Measurements from ENCODE around the gene IP6K1.
"Not testable (repeated sequence)": the region's sequence is repeated elsewhere in the genome, so short reads cannot be mapped to it uniquely, and the experiment has no call there.

The IP6K1 gene

DNA sequence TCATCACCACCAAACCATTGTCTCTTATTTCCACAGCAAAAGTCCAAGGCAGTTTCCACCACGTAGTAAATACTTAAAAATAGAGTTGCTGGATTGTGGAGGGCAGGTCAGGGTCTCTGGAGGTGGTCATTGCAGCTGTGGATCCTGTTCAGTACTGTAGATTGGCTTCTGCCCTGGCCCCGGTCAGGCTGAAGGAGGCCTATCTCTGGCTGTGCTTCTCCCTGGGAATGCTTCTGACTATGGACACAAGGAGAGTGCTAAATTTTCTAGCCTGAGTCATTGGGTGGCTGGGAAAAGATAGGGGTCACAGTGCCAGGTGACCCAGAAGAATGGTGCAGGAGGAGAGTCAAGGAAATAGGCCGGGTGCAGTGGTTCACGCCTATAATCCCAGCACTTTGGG is 36.3 kb downstream of the IP6K1 start:
- peaks cover 5% of the 10 kb centered on the region for H3K4me1 ChIP-seq (ENCODE audit: control insufficient read depth, insufficient read depth, low read length)
- H3K9me3 ChIP-seq (ENCODE audit: control insufficient read depth, low read length) = no peaks in the 10 kb centered on the region
- no peak overlapping the region for H3K4me3 ChIP-seq (ENCODE audit: low read length)
- H3K36me3 ChIP-seq (ENCODE audit: control insufficient read depth, insufficient read depth, low read length) = peaks cover 5% of the 10 kb centered on the region
- no peak overlapping the region for H3K9ac ChIP-seq (ENCODE audit: low read length)
- no peaks in the 10 kb centered on the region for H3K27me3 ChIP-seq (ENCODE audit: control insufficient read depth, insufficient read depth, low read length)

DNA sequence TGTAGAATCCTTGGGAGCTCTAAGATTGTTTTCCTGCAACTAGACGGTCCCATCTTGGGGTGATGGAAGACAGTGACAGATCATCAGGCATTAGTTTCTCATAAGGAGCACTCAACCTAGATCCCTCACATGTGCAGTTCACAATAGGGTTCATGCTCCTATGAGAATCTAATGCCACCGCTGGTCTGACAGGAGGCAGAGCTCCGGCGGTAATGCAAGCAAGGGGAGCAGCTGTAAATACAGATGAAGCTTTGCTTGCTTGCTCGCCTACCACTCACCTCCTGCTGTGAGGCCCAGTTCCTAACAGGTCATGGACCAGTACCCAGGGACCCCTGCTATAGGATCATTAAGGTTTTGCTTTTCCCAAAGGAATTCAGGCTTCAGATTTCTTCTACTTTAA is 37.5 kb downstream of the IP6K1 start:
- not testable (repeated sequence) for H3K9me3 ChIP-seq (ENCODE audit: control insufficient read depth, low read length); H3K27me3 ChIP-seq (ENCODE audit: control insufficient read depth, insufficient read depth, low read length); H3K4me3 ChIP-seq (ENCODE audit: low read length); H3K4me1 ChIP-seq (ENCODE audit: control insufficient read depth, insufficient read depth, low read length); H3K9ac ChIP-seq (ENCODE audit: low read length); H3K36me3 ChIP-seq (ENCODE audit: control insufficient read depth, insufficient read depth, low read length)

DNA sequence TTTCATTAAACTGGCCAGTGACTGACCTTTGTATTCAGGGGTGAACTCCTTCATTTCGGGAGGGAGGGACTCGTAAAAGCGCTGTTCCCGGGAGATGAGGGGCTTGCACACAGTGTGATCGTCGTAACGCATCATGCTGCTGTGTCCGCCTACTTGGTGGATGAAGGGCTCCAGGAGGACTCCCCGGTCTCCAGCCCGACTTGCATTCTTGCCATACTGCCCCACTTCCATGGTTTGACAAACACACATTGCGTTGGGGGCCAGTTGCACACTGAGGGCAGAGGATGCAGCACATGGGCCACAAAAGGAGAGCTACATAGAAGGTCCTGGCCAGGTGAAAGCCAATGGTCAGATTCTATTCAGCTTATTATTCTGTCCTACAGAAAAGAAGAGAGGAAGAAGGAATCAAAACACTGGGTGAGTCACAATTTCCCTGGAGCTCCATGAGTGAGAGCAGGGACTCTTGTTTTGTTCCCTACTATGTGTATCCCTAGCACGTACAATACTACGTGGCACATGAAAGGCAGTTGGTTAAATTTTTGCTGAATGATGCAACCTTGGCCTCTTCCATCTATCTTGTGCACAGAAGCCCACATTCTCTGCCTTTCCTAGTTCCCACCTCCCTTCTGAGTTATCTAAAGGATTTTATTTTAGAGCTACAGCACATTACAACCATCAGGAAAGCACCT is 38.4 kb downstream of the IP6K1 start:
- H3K27me3 ChIP-seq (ENCODE audit: control insufficient read depth, insufficient read depth, low read length) = no peaks in the 10 kb centered on the region
- no peaks in the 10 kb centered on the region for H3K9me3 ChIP-seq (ENCODE audit: control insufficient read depth, low read length)
- H3K9ac ChIP-seq (ENCODE audit: low read length) = no peak overlapping the region
- no peaks in the 10 kb centered on the region for H3K36me3 ChIP-seq (ENCODE audit: control insufficient read depth, insufficient read depth, low read length)
- no peak overlapping the region for H3K4me3 ChIP-seq (ENCODE audit: low read length)
- H3K4me1 ChIP-seq (ENCODE audit: control insufficient read depth, insufficient read depth, low read length) = peaks cover 5% of the 10 kb centered on the region

DNA sequence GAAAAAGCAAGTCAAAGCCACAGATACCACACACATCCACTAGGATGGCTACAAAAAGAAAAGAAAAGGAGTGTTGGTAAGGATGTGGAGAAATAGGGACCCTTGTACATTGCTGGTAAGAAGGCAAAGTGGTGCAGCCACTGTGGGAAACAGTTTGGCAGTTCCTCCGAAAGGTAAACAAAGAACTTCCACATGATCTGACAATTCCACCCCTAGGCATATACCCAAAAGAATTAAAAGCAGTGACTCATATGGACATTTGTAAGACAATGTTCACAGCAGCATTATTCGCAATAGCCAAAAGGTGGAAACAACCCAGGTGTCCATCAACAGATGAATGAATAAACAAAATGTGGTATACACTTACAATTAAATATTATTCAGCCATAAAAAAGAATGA is 40.4 kb downstream of the IP6K1 start:
- H3K9ac ChIP-seq (ENCODE audit: low read length) = no peak overlapping the region
- H3K4me1 ChIP-seq (ENCODE audit: control insufficient read depth, insufficient read depth, low read length) = peaks cover 4% of the 10 kb centered on the region
- no peaks in the 10 kb centered on the region for H3K9me3 ChIP-seq (ENCODE audit: control insufficient read depth, low read length)
- no peak overlapping the region for H3K4me3 ChIP-seq (ENCODE audit: low read length)
- H3K36me3 ChIP-seq (ENCODE audit: control insufficient read depth, insufficient read depth, low read length) = no peaks in the 10 kb centered on the region
- no peaks in the 10 kb centered on the region for H3K27me3 ChIP-seq (ENCODE audit: control insufficient read depth, insufficient read depth, low read length)

DNA sequence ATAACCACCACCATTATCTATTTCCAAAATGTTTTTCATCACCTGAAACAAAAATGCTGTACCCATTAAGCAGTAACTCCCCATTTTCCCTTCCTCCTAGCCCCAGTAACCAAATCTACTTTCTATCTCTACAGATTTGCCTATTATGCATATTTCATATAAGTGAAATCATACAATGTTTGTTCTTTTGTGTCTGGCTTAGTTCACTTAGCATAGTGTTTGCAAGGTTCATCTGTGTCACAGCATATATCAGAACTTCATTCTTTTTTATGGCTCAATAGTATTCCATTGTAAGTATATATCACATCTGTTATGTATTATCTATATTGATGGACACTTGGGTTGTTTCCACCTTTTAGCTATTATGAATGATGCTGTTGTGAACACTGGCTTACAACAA is 45.9 kb downstream of the IP6K1 start:
- Histone ChIP-seq H3K9ac (ENCODE audit: low read length) (no peak overlapping the region), H3K9me3 (ENCODE audit: control insufficient read depth, low read length) (no peaks in the 10 kb centered on the region), H3K36me3 (ENCODE audit: control insufficient read depth, insufficient read depth, low read length) (peaks cover 8% of the 10 kb centered on the region), H3K4me1 (ENCODE audit: control insufficient read depth, insufficient read depth, low read length) (no peaks in the 10 kb centered on the region), H3K27me3 (ENCODE audit: control insufficient read depth, insufficient read depth, low read length) (no peaks in the 10 kb centered on the region), H3K4me3 (ENCODE audit: low read length) (no peak overlapping the region)

DNA sequence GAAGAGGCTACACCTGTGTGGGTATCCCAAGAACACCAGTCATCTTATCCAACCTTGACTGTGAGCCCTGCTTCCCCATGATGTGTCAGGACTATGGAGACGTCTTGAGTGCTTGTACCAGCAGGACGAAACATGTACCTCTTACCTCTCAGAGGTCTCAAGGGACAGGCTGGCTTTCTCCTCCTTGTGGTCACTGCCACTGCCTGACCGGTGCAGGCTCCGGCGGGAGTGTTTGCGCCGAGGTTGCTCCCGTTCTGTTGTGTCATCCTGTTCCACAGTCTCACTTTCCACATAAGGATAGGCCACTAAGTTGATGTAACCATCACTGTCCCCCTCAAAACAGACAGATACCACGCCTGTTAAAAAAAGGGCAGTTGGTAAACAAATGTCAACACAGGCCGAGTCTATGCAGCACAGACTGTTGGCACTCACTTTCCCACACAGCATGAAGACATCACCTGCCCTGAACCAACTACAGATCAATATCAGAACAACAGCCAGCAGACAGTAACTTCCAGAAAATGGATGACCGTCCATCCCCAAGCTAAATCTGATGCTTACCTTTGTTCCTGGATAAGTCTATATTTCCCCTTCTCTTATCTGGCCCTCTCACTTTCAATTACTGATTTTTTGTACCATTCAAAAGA is 48.2 kb downstream of the IP6K1 start:
- no peaks in the 10 kb centered on the region for H3K4me1 ChIP-seq (ENCODE audit: control insufficient read depth, insufficient read depth, low read length)
- no peaks in the 10 kb centered on the region for H3K27me3 ChIP-seq (ENCODE audit: control insufficient read depth, insufficient read depth, low read length)
- H3K9me3 ChIP-seq (ENCODE audit: control insufficient read depth, low read length) = no peaks in the 10 kb centered on the region
- no peak overlapping the region for H3K9ac ChIP-seq (ENCODE audit: low read length)
- peaks cover 8% of the 10 kb centered on the region for H3K36me3 ChIP-seq (ENCODE audit: control insufficient read depth, insufficient read depth, low read length)
- H3K4me3 ChIP-seq (ENCODE audit: low read length) = no peak overlapping the region

DNA sequence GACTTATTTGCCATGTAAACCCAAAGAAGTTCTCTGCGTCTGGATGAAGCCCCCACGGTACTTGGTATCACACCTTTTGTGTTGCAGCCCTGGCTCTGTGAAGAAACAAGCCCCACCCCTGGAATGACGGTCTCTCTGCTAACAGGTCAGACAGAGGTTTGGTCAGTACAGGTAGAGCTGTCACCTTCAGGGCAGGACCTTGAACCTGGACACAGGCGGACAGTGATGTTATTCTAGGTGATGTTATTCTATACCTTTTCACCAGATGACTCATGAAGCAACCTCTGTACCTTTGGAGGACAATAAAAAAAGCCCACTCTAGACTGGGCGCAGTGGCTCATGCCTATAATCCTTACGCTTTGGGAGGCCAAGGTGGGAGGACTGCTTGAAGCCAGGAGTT is 51.6 kb downstream of the IP6K1 start:
- H3K4me1 ChIP-seq (ENCODE audit: control insufficient read depth, insufficient read depth, low read length) = no peaks in the 10 kb centered on the region
- no peak overlapping the region for H3K9ac ChIP-seq (ENCODE audit: low read length)
- no peaks in the 10 kb centered on the region for H3K9me3 ChIP-seq (ENCODE audit: control insufficient read depth, low read length)
- no peak overlapping the region for H3K4me3 ChIP-seq (ENCODE audit: low read length)
- H3K27me3 ChIP-seq (ENCODE audit: control insufficient read depth, insufficient read depth, low read length) = no peaks in the 10 kb centered on the region
- peaks cover 8% of the 10 kb centered on the region for H3K36me3 ChIP-seq (ENCODE audit: control insufficient read depth, insufficient read depth, low read length)

DNA sequence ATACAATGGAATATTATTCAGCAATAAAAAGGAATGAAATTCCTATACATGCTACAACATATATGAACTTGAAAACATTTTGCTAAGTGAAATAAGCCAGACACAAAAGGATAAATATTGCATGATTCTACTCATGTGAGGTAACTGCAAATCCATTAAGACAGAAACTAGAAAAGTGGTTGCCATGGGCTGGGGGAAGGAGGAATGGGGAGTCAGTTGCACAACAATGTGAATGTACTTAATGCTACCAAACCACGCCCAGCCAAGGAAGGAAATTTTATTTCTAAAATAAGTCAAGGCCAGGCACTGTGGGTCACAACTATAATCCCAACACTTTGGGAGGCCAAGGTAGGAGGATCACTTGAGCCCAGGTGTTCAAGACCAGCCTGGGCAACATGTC is 52.8 kb downstream of the IP6K1 start:
- no peaks in the 10 kb centered on the region for H3K27me3 ChIP-seq (ENCODE audit: control insufficient read depth, insufficient read depth, low read length)
- H3K36me3 ChIP-seq (ENCODE audit: control insufficient read depth, insufficient read depth, low read length) = peaks cover 8% of the 10 kb centered on the region
- H3K9ac ChIP-seq (ENCODE audit: low read length) = no peak overlapping the region
- no peak overlapping the region for H3K4me3 ChIP-seq (ENCODE audit: low read length)
- no peaks in the 10 kb centered on the region for H3K9me3 ChIP-seq (ENCODE audit: control insufficient read depth, low read length)
- H3K4me1 ChIP-seq (ENCODE audit: control insufficient read depth, insufficient read depth, low read length) = no peaks in the 10 kb centered on the region

DNA sequence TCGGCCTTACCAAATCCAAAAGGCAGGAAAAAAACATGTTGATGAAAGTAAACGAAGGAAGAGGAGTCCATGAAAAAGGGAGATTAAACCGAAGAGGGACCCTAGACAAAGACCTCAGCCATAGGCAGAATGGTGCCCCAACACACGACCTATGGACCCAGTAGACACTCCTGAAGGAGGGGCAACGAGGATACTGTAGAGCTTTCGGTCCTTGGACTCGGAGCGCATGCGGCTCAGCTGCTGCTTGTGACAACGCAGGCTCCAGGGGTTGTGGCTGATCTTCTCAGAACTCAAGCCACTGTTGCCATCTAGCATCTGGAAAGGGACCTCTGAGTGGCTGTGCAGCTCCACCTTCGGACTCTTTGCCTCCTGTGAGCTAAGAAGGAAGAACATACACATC is 53.7 kb downstream of the IP6K1 start:
- H3K9me3 ChIP-seq (ENCODE audit: control insufficient read depth, low read length) = no peaks in the 10 kb centered on the region
- H3K4me3 ChIP-seq (ENCODE audit: low read length) = no peak overlapping the region
- no peaks in the 10 kb centered on the region for H3K27me3 ChIP-seq (ENCODE audit: control insufficient read depth, insufficient read depth, low read length)
- H3K9ac ChIP-seq (ENCODE audit: low read length) = no peak overlapping the region
- peaks cover under 1% of the 10 kb centered on the region for H3K36me3 ChIP-seq (ENCODE audit: control insufficient read depth, insufficient read depth, low read length)
- peaks cover 2% of the 10 kb centered on the region for H3K4me1 ChIP-seq (ENCODE audit: control insufficient read depth, insufficient read depth, low read length)

DNA sequence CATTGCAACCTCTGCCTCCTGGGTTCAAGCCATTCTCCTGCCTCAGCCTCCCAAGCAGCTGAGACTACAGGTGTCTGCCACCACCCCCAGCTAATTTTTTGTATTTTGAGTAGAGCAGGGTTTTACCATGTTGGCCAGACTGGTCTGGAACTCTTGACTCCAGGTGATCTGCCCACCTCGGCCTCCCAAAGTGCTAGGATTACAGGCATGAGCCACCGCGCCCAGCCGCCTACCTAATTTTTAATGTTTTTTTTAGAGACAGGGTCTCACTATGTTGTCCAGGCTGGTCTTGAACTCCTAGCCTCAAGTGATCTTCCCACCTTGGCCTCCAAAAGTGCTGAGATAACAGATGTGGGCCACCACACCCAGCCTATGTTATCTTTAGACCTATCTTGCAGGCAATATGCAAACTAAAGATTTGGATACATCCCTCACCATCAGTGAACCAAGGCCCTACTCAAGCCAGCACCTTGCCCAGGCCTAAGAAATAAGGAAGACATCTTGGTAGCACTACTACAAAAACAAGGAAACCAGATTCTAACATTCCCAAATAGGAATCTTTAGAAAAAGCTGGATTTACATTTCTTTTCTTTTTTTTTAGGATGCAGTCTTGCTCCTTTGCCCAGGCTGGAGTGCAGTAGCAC is 56.3 kb downstream of the IP6K1 start:
- H3K36me3 ChIP-seq (ENCODE audit: control insufficient read depth, insufficient read depth, low read length) = no peaks in the 10 kb centered on the region
- no peak overlapping the region for H3K4me3 ChIP-seq (ENCODE audit: low read length)
- H3K4me1 ChIP-seq (ENCODE audit: control insufficient read depth, insufficient read depth, low read length) = peaks cover 20% of the 10 kb centered on the region

DNA sequence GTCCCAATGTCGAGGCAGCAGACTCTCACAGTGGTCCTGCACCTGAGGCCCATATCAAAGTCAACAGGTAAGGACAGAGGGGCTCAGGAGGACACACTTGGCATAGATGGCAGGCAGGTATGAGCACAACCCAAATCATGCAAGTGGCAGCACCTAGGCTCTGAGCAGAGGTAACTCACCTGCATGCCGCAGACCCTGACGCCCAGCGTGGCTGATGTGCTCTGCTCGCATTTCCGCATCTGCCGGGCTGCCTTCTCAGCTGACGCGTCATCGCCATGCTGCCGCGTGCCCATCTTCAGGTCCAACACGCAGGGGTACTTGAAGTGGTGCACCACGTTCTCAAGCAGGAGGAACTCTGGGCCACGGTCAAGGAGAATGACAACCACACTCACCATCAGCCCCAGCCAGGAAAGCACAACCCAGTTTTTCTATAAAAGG is 58.4 kb downstream of the IP6K1 start:
- Histone ChIP-seq H3K27me3 (ENCODE audit: control insufficient read depth, insufficient read depth, low read length) (no peaks in the 10 kb centered on the region), H3K36me3 (ENCODE audit: control insufficient read depth, insufficient read depth, low read length) (peaks cover under 1% of the 10 kb centered on the region), H3K4me3 (ENCODE audit: low read length) (no peak overlapping the region)

More for the DNA sequence above, 56.3 kb downstream of the IP6K1 start:
- Histone ChIP-seq H3K9me3 (ENCODE audit: control insufficient read depth, low read length) (no peaks in the 10 kb centered on the region), H3K9ac (ENCODE audit: low read length) (no peak overlapping the region), H3K27me3 (ENCODE audit: control insufficient read depth, insufficient read depth, low read length) (no peaks in the 10 kb centered on the region)

DNA sequence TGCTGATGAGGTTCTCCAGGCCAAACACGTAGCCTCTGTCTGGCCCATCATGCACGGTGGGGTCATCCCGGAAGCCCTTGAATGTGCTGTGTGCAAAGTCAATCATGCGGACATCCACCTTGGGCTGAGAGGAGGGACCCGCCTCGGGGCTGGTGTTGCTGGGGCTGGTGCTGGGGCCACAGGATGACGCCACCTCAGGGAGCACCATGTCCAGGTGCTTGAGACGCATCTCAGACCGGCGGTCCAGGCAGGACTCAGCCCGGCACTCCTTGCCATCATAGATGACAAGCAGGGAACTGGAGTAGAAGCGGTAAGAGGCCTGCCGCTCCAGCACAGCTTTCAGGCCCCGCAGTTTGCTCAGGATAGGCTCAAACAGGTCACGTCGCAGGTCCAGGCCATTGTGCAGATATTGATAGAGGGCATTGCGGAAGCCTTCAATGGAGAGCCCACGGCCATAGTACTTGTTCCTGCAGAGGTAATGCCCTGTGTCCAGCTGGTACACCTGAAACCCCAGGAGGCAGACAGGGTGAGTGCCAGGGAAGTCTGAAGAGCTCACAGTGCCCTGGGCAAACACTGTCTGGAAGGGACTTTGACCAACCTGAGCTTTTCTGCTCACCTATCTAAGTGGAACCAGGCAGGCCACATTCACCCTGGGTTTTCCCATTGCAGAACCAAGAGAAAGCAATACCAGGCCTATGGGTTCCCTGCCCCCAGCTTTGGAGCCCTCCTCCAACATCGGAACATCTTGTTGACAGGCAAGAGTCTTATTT is 59.0 kb downstream of the IP6K1 start:
- Histone ChIP-seq H3K36me3 (ENCODE audit: control insufficient read depth, insufficient read depth, low read length) (peaks cover 7% of the 10 kb centered on the region), H3K27me3 (ENCODE audit: control insufficient read depth, insufficient read depth, low read length) (no peaks in the 10 kb centered on the region), H3K4me3 (ENCODE audit: low read length) (no peak overlapping the region), H3K9me3 (ENCODE audit: control insufficient read depth, low read length) (no peaks in the 10 kb centered on the region), H3K4me1 (ENCODE audit: control insufficient read depth, insufficient read depth, low read length) (peaks cover 37% of the 10 kb centered on the region), H3K9ac (ENCODE audit: low read length) (no peak overlapping the region)

More for the DNA sequence above, 58.4 kb downstream of the IP6K1 start:
- peaks cover 31% of the 10 kb centered on the region for H3K4me1 ChIP-seq (ENCODE audit: control insufficient read depth, insufficient read depth, low read length)
- H3K9ac ChIP-seq (ENCODE audit: low read length) = no peak overlapping the region
- no peaks in the 10 kb centered on the region for H3K9me3 ChIP-seq (ENCODE audit: control insufficient read depth, low read length)
